ENCODE data around the gene CENPC.

DNA sequence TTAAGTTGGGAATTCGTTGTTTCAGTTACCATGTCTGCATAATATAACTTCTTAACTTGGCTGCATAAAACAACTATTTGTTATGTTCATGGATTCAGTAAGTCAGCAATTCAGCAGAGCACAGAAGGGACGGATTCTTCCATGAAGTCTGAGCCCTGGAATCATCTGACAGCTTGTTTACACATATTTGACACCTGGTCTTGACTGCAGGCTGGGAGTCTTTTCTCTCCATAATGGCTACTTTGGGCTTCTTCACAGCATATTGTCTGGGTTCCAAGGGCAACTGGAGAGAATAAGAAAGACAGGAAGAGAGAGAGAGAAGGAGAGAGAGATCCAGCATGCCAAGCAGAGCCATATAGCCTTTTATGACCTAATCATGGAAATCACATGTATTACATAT lies 23.1 kb downstream of the CENPC start:
- TF ChIP-seq, protein P1, sequence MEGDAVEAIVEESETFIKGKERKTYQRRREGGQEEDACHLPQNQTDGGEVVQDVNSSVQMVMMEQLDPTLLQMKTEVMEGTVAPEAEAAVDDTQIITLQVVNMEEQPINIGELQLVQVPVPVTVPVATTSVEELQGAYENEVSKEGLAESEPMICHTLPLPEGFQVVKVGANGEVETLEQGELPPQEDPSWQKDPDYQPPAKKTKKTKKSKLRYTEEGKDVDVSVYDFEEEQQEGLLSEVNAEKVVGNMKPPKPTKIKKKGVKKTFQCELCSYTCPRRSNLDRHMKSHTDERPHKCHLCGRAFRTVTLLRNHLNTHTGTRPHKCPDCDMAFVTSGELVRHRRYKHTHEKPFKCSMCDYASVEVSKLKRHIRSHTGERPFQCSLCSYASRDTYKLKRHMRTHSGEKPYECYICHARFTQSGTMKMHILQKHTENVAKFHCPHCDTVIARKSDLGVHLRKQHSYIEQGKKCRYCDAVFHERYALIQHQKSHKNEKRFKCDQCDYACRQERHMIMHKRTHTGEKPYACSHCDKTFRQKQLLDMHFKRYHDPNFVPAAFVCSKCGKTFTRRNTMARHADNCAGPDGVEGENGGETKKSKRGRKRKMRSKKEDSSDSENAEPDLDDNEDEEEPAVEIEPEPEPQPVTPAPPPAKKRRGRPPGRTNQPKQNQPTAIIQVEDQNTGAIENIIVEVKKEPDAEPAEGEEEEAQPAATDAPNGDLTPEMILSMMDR (IDR thresholded peaks at IDR 0.05), result no peak
- TF ChIP-seq ZFX (IDR thresholded peaks at IDR 0.05; ENCODE audit: borderline replicate concordance), result no peak

Data from 22Rv1 (cell line).